ENCODE data around the gene GPR132. TPM values are rescaled to one million over a fixed set of nuclear protein-coding genes. Genes with fewer than 3 reads are reported as not detected.

The GPR132 gene
- total and polyA plus RNA-seq, 2 donors (not counting 3 experiments of a cell fraction or from before 2014, with no cell fraction given): not detected

GRCh38 chr14:105050551-105050897 is 14.7 kb downstream of the GPR132 start:
- Histone ChIP-seq H2AFZ (ENCODE audit: low read depth, low read length) (no peak overlapping the region), H3K9ac (replicated peaks; ENCODE audit: extremely low read depth, insufficient read depth, low read length) (no peak overlapping the region), H3K4me3 (replicated peaks in 1 of 3; ENCODE audit: insufficient read depth in 1 of 3, low read depth in 1 of 3, low read length in 3 of 3) (no peak overlapping the region), H3K4me2 (ENCODE audit: insufficient read depth, low read length) (no peak overlapping the region), H3K4me1 (ENCODE audit: control insufficient read depth, extremely low read depth, insufficient read depth, low read length) (no peaks in the 10 kb centered on the region), H3K27ac (ENCODE audit: insufficient read depth, low read depth, low read length) (no peak overlapping the region), H3K27me3 (ENCODE audit: control insufficient read depth in 2 of 2, insufficient read depth in 2 of 2, low read length in 2 of 2) (no peaks in the 10 kb centered on the region), H3K9me3 (replicated peaks; ENCODE audit: control insufficient read depth, insufficient read depth, low read length) (no peaks in the 10 kb centered on the region), H3K9me1 (replicated peaks; ENCODE audit: control insufficient read depth, extremely low read depth, insufficient read depth, low read length) (no peaks in the 10 kb centered on the region), H4K20me1 (replicated peaks; ENCODE audit: control insufficient read depth, extremely low read depth, insufficient read depth, low read length) (no peaks in the 10 kb centered on the region), H3K36me3 (ENCODE audit: control insufficient read depth in 2 of 2, extremely low read depth in 1 of 2, insufficient read depth in 2 of 2, low read length in 2 of 2) (no peaks in the 10 kb centered on the region), H3K79me2 (ENCODE audit: control insufficient read depth, insufficient read depth, low read length) (no peaks in the 10 kb centered on the region)
- DNase-seq (ENCODE audit: low read depth, low spot score) (no peak), FAIRE-seq (no peak)
- no TSS peak for BruUV-seq (replicated peaks)
- dilution Hi-C loops (cut with MboI; ENCODE audit: extremely low pct_ligation_motif_present, low sequenced_read_pairs): no loop called here
- TF ChIP-seq POLR2A (IDR thresholded peaks at IDR 0.05; ENCODE audit: low read depth, low read length) (no peak), GATA2 (IDR thresholded peaks at IDR 0.05; ENCODE audit: insufficient read depth, insufficient read length, low read depth, low read length) (no peak), MYC (IDR thresholded peaks at IDR 0.05; ENCODE audit: low read depth, low read length) (no peak), FOS (IDR thresholded peaks at IDR 0.05; ENCODE audit: borderline replicate concordance, insufficient read depth, low read length) (no peak), POLR2AphosphoS5 (IDR thresholded peaks at IDR 0.05; ENCODE audit: insufficient read depth, low read depth, low read length) (no peak), MAX (IDR thresholded peaks at IDR 0.05; ENCODE audit: insufficient read depth, insufficient read length) (no peak), EZH2 (IDR thresholded peaks at IDR 0.05; ENCODE audit: borderline replicate concordance, low read depth, low read length, severe bottlenecking) (no peak), JUN (IDR thresholded peaks at IDR 0.05; ENCODE audit: borderline replicate concordance, insufficient read depth, insufficient read length, low read depth) (no peak)
- TF ChIP-seq, protein P1, sequence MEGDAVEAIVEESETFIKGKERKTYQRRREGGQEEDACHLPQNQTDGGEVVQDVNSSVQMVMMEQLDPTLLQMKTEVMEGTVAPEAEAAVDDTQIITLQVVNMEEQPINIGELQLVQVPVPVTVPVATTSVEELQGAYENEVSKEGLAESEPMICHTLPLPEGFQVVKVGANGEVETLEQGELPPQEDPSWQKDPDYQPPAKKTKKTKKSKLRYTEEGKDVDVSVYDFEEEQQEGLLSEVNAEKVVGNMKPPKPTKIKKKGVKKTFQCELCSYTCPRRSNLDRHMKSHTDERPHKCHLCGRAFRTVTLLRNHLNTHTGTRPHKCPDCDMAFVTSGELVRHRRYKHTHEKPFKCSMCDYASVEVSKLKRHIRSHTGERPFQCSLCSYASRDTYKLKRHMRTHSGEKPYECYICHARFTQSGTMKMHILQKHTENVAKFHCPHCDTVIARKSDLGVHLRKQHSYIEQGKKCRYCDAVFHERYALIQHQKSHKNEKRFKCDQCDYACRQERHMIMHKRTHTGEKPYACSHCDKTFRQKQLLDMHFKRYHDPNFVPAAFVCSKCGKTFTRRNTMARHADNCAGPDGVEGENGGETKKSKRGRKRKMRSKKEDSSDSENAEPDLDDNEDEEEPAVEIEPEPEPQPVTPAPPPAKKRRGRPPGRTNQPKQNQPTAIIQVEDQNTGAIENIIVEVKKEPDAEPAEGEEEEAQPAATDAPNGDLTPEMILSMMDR (IDR thresholded peaks at IDR 0.05; ENCODE audit: extremely low read depth in 1 of 2, insufficient read depth in 1 of 2, low read depth in 1 of 2, low read length in 2 of 2): no peak
- POLR2A ChIA-PET: no interaction called here
- CTCF ChIA-PET: no interaction called here
- intact Hi-C loops (cut with micrococcal nuclease): no loop called here
